ENCODE results near the gene FER.

The FER gene

GRCh38 chr5:108945094-108945493, 197.4 kb downstream of the FER start:
- 81% methylated on average over 3 of the region's 3 CpGs for WGBS

GRCh38 chr5:108946008-108946407, 198.3 kb downstream of the FER start:
- no peak overlapping the region for H2BK5ac ChIP-seq (ENCODE audit: low read depth, low read length, poor library complexity, severe bottlenecking)
- no peaks in the 10 kb centered on the region for H3K27me3 ChIP-seq (ENCODE audit: control insufficient read depth in 1 of 2, insufficient read depth in 1 of 2, low read length in 2 of 2)
- H3K4me2 ChIP-seq (ENCODE audit: low read length, poor library complexity, severe bottlenecking), result no peak overlapping the region
- no peaks in the 10 kb centered on the region for H3K4me1 ChIP-seq (ENCODE audit: control insufficient read depth, insufficient read depth, low read depth, low read length)
- H2BK120ac ChIP-seq (ENCODE audit: low read depth, low read length), result no peak overlapping the region
- no peak overlapping the region for H3K18ac ChIP-seq (ENCODE audit: low read depth in 1 of 2, low read length in 2 of 2)
- no peak overlapping the region for H3K4ac ChIP-seq (ENCODE audit: low read depth in 1 of 2, low read length in 2 of 2)
- H4K8ac ChIP-seq (ENCODE audit: low read length), result no peak overlapping the region
- H3K36me3 ChIP-seq (ENCODE audit: control insufficient read depth in 1 of 2, insufficient read depth in 2 of 2, low read depth in 1 of 2, low read length in 2 of 2), result peaks cover 0 to 12% of the 10 kb centered on the region in 2 experiments
- no peak overlapping the region for H2BK12ac ChIP-seq (ENCODE audit: low read length in 2 of 2)
- no peaks in the 10 kb centered on the region for H3K9me3 ChIP-seq (ENCODE audit: control insufficient read depth, low read length)
- H2AFZ ChIP-seq (ENCODE audit: low read depth, low read length), result no peak overlapping the region
- H4K91ac ChIP-seq (ENCODE audit: low read length), result no peak overlapping the region
- DNase-seq, result no peak
- H3K79me1 ChIP-seq (replicated peaks; ENCODE audit: low read length, poor library complexity, severe bottlenecking), result peaks cover 2% of the 10 kb centered on the region
- no peak overlapping the region for H3K9ac ChIP-seq (ENCODE audit: low read length)
- H2AK5ac ChIP-seq (ENCODE audit: low read length, severe bottlenecking), result no peak overlapping the region
- no peak overlapping the region for H3K14ac ChIP-seq (ENCODE audit: low read length in 2 of 2)
- H3K23ac ChIP-seq (ENCODE audit: low read length in 2 of 2), result no peak overlapping the region
- H3K27ac ChIP-seq (ENCODE audit: low read length, poor library complexity, severe bottlenecking), result no peak overlapping the region
- 100% methylated on average over 1 of the region's 1 CpG for WGBS
- no peak overlapping the region for H3K4me3 ChIP-seq (ENCODE audit: insufficient read depth in 1 of 2, low read depth in 1 of 2, low read length in 2 of 2)
- H2BK15ac ChIP-seq (ENCODE audit: low read depth, poor library complexity, severe bottlenecking), result no peak overlapping the region

More at GRCh38 chr5:108945094-108945493, 197.4 kb downstream of the FER start:
- peaks cover 0 to 12% of the 10 kb centered on the region in 2 experiments for H3K36me3 ChIP-seq (ENCODE audit: control insufficient read depth in 1 of 2, insufficient read depth in 2 of 2, low read depth in 1 of 2, low read length in 2 of 2)
- H3K4me1 ChIP-seq (ENCODE audit: control insufficient read depth, insufficient read depth, low read depth, low read length), result no peaks in the 10 kb centered on the region
- no peak overlapping the region for H3K18ac ChIP-seq (ENCODE audit: low read depth in 1 of 2, low read length in 2 of 2)
- H2BK120ac ChIP-seq (ENCODE audit: low read depth, low read length), result no peak overlapping the region
- H3K4me2 ChIP-seq (ENCODE audit: low read length, poor library complexity, severe bottlenecking), result no peak overlapping the region
- H3K9me3 ChIP-seq (ENCODE audit: control insufficient read depth, low read length), result no peaks in the 10 kb centered on the region
- H2AFZ ChIP-seq (ENCODE audit: low read depth, low read length), result no peak overlapping the region
- no peak overlapping the region for H2BK5ac ChIP-seq (ENCODE audit: low read depth, low read length, poor library complexity, severe bottlenecking)
- no peak overlapping the region for H3K4ac ChIP-seq (ENCODE audit: low read depth in 1 of 2, low read length in 2 of 2)
- no peak overlapping the region for H3K23ac ChIP-seq (ENCODE audit: low read length in 2 of 2)
- H4K8ac ChIP-seq (ENCODE audit: low read length), result no peak overlapping the region
- H3K9ac ChIP-seq (ENCODE audit: low read length), result no peak overlapping the region
- no peak overlapping the region for H3K4me3 ChIP-seq (ENCODE audit: insufficient read depth in 1 of 2, low read depth in 1 of 2, low read length in 2 of 2)
- peaks cover 2% of the 10 kb centered on the region for H3K79me1 ChIP-seq (replicated peaks; ENCODE audit: low read length, poor library complexity, severe bottlenecking)
- H2AK5ac ChIP-seq (ENCODE audit: low read length, severe bottlenecking), result no peak overlapping the region
- no peaks in the 10 kb centered on the region for H3K27me3 ChIP-seq (ENCODE audit: control insufficient read depth in 1 of 2, insufficient read depth in 1 of 2, low read length in 2 of 2)
- DNase-seq, result no peak
- no peak overlapping the region for H2BK12ac ChIP-seq (ENCODE audit: low read length in 2 of 2)
- H3K14ac ChIP-seq (ENCODE audit: low read length in 2 of 2), result no peak overlapping the region
- H3K27ac ChIP-seq (ENCODE audit: low read length, poor library complexity, severe bottlenecking), result no peak overlapping the region
- no peak overlapping the region for H2BK15ac ChIP-seq (ENCODE audit: low read depth, poor library complexity, severe bottlenecking)
- no peak overlapping the region for H4K91ac ChIP-seq (ENCODE audit: low read length)

GRCh38 chr5:108947164-108947563, 199.5 kb downstream of the FER start:
- Histone ChIP-seq H4K8ac (ENCODE audit: low read length) (no peak overlapping the region), H2BK5ac (ENCODE audit: low read depth, low read length, poor library complexity, severe bottlenecking) (no peak overlapping the region), H2AK5ac (ENCODE audit: low read length, severe bottlenecking) (no peak overlapping the region), H2BK15ac (ENCODE audit: low read depth, poor library complexity, severe bottlenecking) (no peak overlapping the region), H3K4ac (ENCODE audit: low read depth in 1 of 2, low read length in 2 of 2) (no peak overlapping the region), H2BK12ac (ENCODE audit: low read length in 2 of 2) (no peak overlapping the region), H3K18ac (ENCODE audit: low read depth in 1 of 2, low read length in 2 of 2) (no peak overlapping the region), H3K79me1 (replicated peaks; ENCODE audit: low read length, poor library complexity, severe bottlenecking) (peaks cover 2% of the 10 kb centered on the region), H3K4me1 (ENCODE audit: control insufficient read depth, insufficient read depth, low read depth, low read length) (no peaks in the 10 kb centered on the region), H3K4me2 (ENCODE audit: low read length, poor library complexity, severe bottlenecking) (no peak overlapping the region), H2AFZ (ENCODE audit: low read depth, low read length) (no peak overlapping the region), H2BK120ac (ENCODE audit: low read depth, low read length) (no peak overlapping the region), H3K4me3 (ENCODE audit: insufficient read depth in 1 of 2, low read depth in 1 of 2, low read length in 2 of 2) (no peak overlapping the region), H3K36me3 (ENCODE audit: control insufficient read depth in 1 of 2, insufficient read depth in 2 of 2, low read depth in 1 of 2, low read length in 2 of 2) (peaks cover 0 to 12% of the 10 kb centered on the region in 2 experiments), H3K23ac (ENCODE audit: low read length in 2 of 2) (no peak overlapping the region), H3K9ac (ENCODE audit: low read length) (no peak overlapping the region), H3K14ac (ENCODE audit: low read length in 2 of 2) (no peak overlapping the region), H4K91ac (ENCODE audit: low read length) (no peak overlapping the region), H3K9me3 (ENCODE audit: control insufficient read depth, low read length) (no peaks in the 10 kb centered on the region), H3K27me3 (ENCODE audit: control insufficient read depth in 1 of 2, insufficient read depth in 1 of 2, low read length in 2 of 2) (no peaks in the 10 kb centered on the region), H3K27ac (ENCODE audit: low read length, poor library complexity, severe bottlenecking) (no peak overlapping the region)
- DNase-seq, result no peak
- WGBS, result 100% methylated on average over 1 of the region's 1 CpG

GRCh38 chr5:108950276-108950675, 202.6 kb downstream of the FER start:
- no peak overlapping the region for H2AK5ac ChIP-seq (ENCODE audit: low read length, severe bottlenecking)
- WGBS, result no CpG with 5 or more reads among the region's 2 CpGs
- H3K27ac ChIP-seq (ENCODE audit: low read length, poor library complexity, severe bottlenecking), result no peak overlapping the region
- H2BK15ac ChIP-seq (ENCODE audit: low read depth, poor library complexity, severe bottlenecking), result no peak overlapping the region
- no peak overlapping the region for H2BK12ac ChIP-seq (ENCODE audit: low read length in 2 of 2)
- no peak overlapping the region for H3K9ac ChIP-seq (ENCODE audit: low read length)
- H3K18ac ChIP-seq (ENCODE audit: low read depth in 1 of 2, low read length in 2 of 2), result no peak overlapping the region
- no peak overlapping the region for H4K91ac ChIP-seq (ENCODE audit: low read length)
- no peak for DNase-seq
- peaks cover 0 to 17% of the 10 kb centered on the region in 2 experiments for H3K36me3 ChIP-seq (ENCODE audit: control insufficient read depth in 1 of 2, insufficient read depth in 2 of 2, low read depth in 1 of 2, low read length in 2 of 2)
- no peak overlapping the region for H3K4me3 ChIP-seq (ENCODE audit: insufficient read depth in 1 of 2, low read depth in 1 of 2, low read length in 2 of 2)
- H3K23ac ChIP-seq (ENCODE audit: low read length in 2 of 2), result no peak overlapping the region
- no peaks in the 10 kb centered on the region for H3K27me3 ChIP-seq (ENCODE audit: control insufficient read depth in 1 of 2, insufficient read depth in 1 of 2, low read length in 2 of 2)
- no peak overlapping the region for H2BK120ac ChIP-seq (ENCODE audit: low read depth, low read length)
- no peak overlapping the region for H4K8ac ChIP-seq (ENCODE audit: low read length)
- no peak overlapping the region for H2AFZ ChIP-seq (ENCODE audit: low read depth, low read length)
- no peaks in the 10 kb centered on the region for H3K4me1 ChIP-seq (ENCODE audit: control insufficient read depth, insufficient read depth, low read depth, low read length)
- no peak overlapping the region for H3K14ac ChIP-seq (ENCODE audit: low read length in 2 of 2)
- no peak overlapping the region for H3K4me2 ChIP-seq (ENCODE audit: low read length, poor library complexity, severe bottlenecking)
- H3K4ac ChIP-seq (ENCODE audit: low read depth in 1 of 2, low read length in 2 of 2), result no peak overlapping the region
- H3K9me3 ChIP-seq (ENCODE audit: control insufficient read depth, low read length), result no peaks in the 10 kb centered on the region
- H3K79me1 ChIP-seq (replicated peaks; ENCODE audit: low read length, poor library complexity, severe bottlenecking), result no peaks in the 10 kb centered on the region
- H2BK5ac ChIP-seq (ENCODE audit: low read depth, low read length, poor library complexity, severe bottlenecking), result no peak overlapping the region

Data from mesenchymal stem cell (in vitro differentiated cells and primary cell).